A673 (cell line): ENCODE measurements around the gene FBXW8. TPM values are rescaled to one million over a fixed set of nuclear protein-coding genes. Genes with fewer than 3 reads are reported as not detected.

Source experiments
- BruUV-seq: library from RNA; stranded (reverse); fragments of 400-500 nt; replicated peaks from 2 replicates; lab custom pipeline; 2021; lab: Mats Ljungman, UMichigan
- CTCF ChIA-PET: fragments of 300-600 bp; sonication (Branson Sonifier 250); formaldehyde crosslinking; loops from one replicate; lab custom pipeline; 2022; ENCODE audit warnings: antibody characterized with exemption; lab: Charles Lee
- POLR2A ChIA-PET: fragments of 300-600 bp; sonication (Branson Sonifier 250); formaldehyde crosslinking; loops from one replicate; lab custom pipeline; 2022; ENCODE audit warnings: antibody characterized with exemption; ENCODE audit not compliant: low non-redundant PET; lab: Charles Lee
- DNase-seq: peaks from one replicate; pipeline ENCODE4 v3.0.0-alpha.2; 2015; ENCODE audit warnings: low spot score
- H3K27ac ChIP-seq: fragments of 200-600 bp; sonication (generic); 2 replicates; pipeline ENCODE4 v1.5.1; 2016; ENCODE audit warnings: mixed run types, low read depth, mild to moderate bottlenecking, mixed read lengths, antibody characterized with exemption, low read length; ENCODE audit not compliant: poor library complexity, severe bottlenecking
- H3K27me3 ChIP-seq: fragments of 200-600 bp; sonication (generic); replicated peaks from 2 replicates; pipeline ENCODE4 v1.6.1; 2017; ENCODE audit warnings: mixed run types, low read depth, mild to moderate bottlenecking, mixed read lengths, antibody characterized with exemption, low read length; ENCODE audit not compliant: insufficient read depth, poor library complexity
- H3K36me3 ChIP-seq: fragments of 200-600 bp; sonication (generic); 2 replicates; pipeline ENCODE4 v1.6.1; 2016; ENCODE audit warnings: mixed run types, mild to moderate bottlenecking, mixed read lengths, antibody characterized with exemption, low read length; ENCODE audit not compliant: insufficient read depth, poor library complexity, severe bottlenecking
- H3K4me1 ChIP-seq: fragments of 200-600 bp; sonication (generic); 2 replicates; pipeline ENCODE4 v1.6.1; 2017; ENCODE audit warnings: mixed run types, mild to moderate bottlenecking, mixed read lengths, antibody characterized with exemption, low read length; ENCODE audit not compliant: insufficient read depth, poor library complexity, severe bottlenecking
- H3K4me3 ChIP-seq: fragments of 200-600 bp; sonication (generic); 2 replicates; pipeline ENCODE4 v1.5.1; 2016; ENCODE audit warnings: low read depth, mixed run types, mild to moderate bottlenecking, mixed read lengths, low read length; ENCODE audit not compliant: poor library complexity, severe bottlenecking
- H3K9me3 ChIP-seq: fragments of 200-600 bp; sonication (generic); 2 replicates; pipeline ENCODE4 v1.6.1; 2016; ENCODE audit warnings: mixed run types, low read depth, mild to moderate bottlenecking, mixed read lengths, antibody characterized with exemption, low read length; ENCODE audit not compliant: poor library complexity, severe bottlenecking
- CTCF ChIP-seq: fragments of 300-800, 200-600 bp; sonication (generic); conservative IDR thresholded peaks from 2 replicates; pipeline ENCODE4 v1.5.1; 2017; ENCODE audit warnings: low read depth, mild to moderate bottlenecking, antibody characterized with exemption, low read length, moderate library complexity, mixed read lengths
- EZH2 ChIP-seq: fragments of 200-600 bp; sonication (generic); IDR thresholded peaks from 2 replicates; pipeline ENCODE4 v1.6.1; 2017; ENCODE audit warnings: borderline replicate concordance, low read depth, mild to moderate bottlenecking, mixed read lengths, antibody characterized with exemption, low read length; ENCODE audit not compliant: poor library complexity, severe bottlenecking
- intact Hi-C: fragments of 100-400 bp; cut with micrococcal nuclease; formaldehyde crosslinking; loops from one replicate; pipeline ENCODE4 v1.10.0; 2022; ENCODE audit not compliant: unreplicated experiment
- total RNA-seq: library from RNA; stranded (reverse); gene quantifications from 2 replicates; pipeline ENCODE4 v1.2.3, GENCODE V29; 2021

FBXW8 gene
- total RNA-seq, 1 experiment from 2014 or later, result 14.8 TPM

DNA sequence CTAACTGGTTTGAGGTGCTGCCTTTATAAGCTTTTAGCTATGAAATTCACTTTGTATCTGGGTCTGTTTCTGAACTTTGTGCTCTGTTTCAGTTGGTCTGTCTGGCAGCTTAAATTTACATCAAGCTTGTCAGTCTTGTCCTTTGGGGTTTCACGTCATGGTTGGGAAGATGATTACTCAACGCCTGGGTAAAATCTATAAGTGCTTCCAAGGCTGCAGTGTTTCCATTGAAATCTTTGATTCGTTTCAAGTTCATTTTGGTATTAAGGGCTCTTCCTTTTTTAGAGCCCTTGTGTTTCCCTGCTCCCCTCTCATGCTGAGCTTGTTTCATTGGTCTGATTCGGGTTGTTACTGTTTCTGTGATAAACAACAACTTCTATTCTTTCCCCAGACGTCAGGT lies 58.2 kb downstream of the FBXW8 start:
- H3K27ac ChIP-seq, result no peak overlapping the region
- H3K4me3 ChIP-seq, result no peak overlapping the region
- H3K9me3 ChIP-seq, result no peaks in the 10 kb centered on the region
- BruUV-seq, result no TSS peak
- no peak for DNase-seq
- no peaks in the 10 kb centered on the region for H3K27me3 ChIP-seq
- TF ChIP-seq CTCF (no peak), EZH2 (no peak)
- POLR2A ChIA-PET, result no interaction called here
- CTCF ChIA-PET, result no interaction called here
- H3K4me1 ChIP-seq, result no peaks in the 10 kb centered on the region
- intact Hi-C loops, result no loop called here
- H3K36me3 ChIP-seq, result peaks cover 8% of the 10 kb centered on the region

DNA sequence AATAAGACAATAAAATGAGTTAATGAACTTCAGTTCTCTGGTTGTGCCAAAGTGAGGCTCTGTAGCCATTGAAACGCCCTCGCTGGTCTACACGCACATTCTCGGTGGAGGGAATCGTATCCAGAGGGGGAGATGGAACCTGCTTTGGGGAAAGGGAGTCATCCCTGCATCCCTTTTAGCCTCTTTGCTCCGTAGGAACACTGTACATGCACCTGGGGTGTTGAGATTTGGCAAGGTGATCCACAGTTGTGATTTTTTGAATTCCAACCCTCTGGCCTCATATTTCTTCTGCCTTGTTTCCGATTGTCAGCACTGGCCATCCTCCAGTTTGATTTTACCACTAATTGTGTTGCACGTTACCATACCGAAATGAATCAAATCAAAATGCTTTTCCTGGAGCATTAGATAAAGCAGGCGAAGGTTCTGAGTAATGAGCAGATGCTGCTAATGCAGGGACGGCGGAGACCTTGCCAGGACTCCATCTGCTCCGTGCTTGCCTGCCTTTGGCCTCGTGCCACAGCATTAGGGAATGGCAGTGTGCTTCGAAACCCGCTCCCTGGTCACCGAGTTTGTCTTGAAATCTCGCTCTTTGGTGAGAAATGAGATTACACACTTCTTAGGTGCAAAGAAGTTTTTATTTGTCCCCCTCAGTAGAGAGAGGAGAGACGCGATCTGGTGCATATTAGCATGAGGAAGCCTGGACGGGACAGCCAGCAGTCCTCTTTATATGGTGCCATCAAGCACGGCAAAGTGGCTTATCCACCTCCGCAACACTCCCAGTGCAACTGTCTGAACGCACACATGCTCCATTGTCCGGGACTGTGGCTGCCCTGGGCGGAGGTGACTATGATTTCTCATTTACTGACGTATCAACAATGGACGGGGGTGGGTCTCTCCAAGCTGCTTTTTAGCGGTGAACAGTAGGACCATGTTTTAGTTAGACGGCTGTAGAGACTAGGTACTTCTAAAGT lies 59.1 kb downstream of the FBXW8 start:
- no TSS peak for BruUV-seq
- peaks cover 6% of the 10 kb centered on the region for H3K36me3 ChIP-seq
- no peak for DNase-seq
- no peak overlapping the region for H3K4me3 ChIP-seq
- TF ChIP-seq EZH2 (no peak), CTCF (no peak)
- intact Hi-C loops, result no loop called here
- CTCF ChIA-PET, result no interaction called here
- H3K27me3 ChIP-seq, result no peaks in the 10 kb centered on the region
- H3K27ac ChIP-seq, result no peak overlapping the region
- H3K4me1 ChIP-seq, result no peaks in the 10 kb centered on the region
- no peaks in the 10 kb centered on the region for H3K9me3 ChIP-seq
- POLR2A ChIA-PET, result no interaction called here

- BruUV-seq, result no TSS peak
- POLR2A ChIA-PET, result no interaction called here
- no peak for DNase-seq
- Histone ChIP-seq H3K4me1 (peaks cover 3% of the 10 kb centered on the region), H3K27me3 (no peaks in the 10 kb centered on the region), H3K4me3 (no peak overlapping the region), H3K36me3 (no peaks in the 10 kb centered on the region), H3K27ac (no peak overlapping the region), H3K9me3 (no peaks in the 10 kb centered on the region)
- TF ChIP-seq CTCF, result no peak
- TF ChIP-seq EZH2, result no peak
- intact Hi-C loops, result no loop called here
- CTCF ChIA-PET, result no interaction called here
These were observed 60.5 kb downstream of the FBXW8 start for GRCh38 chr12:116971222-116971621.
